Fibroblast of mammary gland (primary cell): Measurements from ENCODE around the gene PRRC2C.

Experiments used
- DNase-seq: peaks from one replicate; pipeline ENCODE4 v3.0.0-alpha.2; 2010; ENCODE audit warnings: low read depth
- H3K4me3 ChIP-seq: 2 replicates; pipeline ENCODE4 v1.5.1; 2011; ENCODE audit warnings: low read depth, mild to moderate bottlenecking, low read length, moderate library complexity; ENCODE audit not compliant: control insufficient read depth
- TF ChIP-seq, protein P1 (sequence below): conservative IDR thresholded peaks from 2 replicates; pipeline ENCODE4 v1.5.1; 2011; ENCODE audit warnings: low read depth, low read length, inconsistent platforms; ENCODE audit not compliant: control insufficient read depth, insufficient read depth

PRRC2C gene

DNA sequence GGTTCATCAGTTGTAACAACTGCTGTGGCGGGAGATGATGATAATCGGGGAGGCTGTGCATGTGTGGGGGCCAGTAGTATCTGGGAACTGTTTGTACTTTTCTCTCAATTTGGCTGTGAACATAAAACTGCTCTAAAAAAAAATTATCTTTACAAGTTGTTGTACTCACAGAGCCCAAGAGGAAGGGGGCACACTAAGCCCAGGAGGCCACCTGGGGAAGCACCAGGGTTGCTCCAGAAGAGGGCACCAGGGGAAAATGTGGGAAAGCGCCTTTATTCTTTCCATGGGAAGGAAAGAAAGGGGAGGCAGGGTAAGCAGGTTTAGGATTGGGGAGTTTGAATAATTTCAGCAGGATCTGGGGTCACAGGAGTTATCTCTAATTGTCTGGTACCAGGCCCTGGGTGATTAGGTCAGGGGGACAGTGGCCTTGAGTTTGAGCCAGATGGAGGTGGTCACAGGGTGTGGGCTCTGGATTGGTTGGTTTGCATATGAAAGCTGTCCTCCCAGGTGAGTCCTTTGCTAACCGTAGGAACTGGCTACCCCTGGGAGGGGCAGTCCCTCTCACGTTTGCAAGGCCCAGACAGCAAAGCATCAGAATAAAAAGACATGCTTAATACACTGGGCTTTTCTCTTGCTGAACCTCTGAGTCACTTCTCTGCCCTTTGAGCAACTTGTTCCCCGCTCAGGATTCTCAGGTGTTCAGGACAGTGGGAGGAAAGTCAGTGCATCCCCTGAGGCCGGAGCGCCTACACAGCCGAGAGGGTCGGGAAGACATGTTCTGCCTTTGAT, 155.9 kb downstream of the PRRC2C start:
- H3K4me3 ChIP-seq: no peak overlapping the region
- no peak for DNase-seq
- TF ChIP-seq, protein P1, sequence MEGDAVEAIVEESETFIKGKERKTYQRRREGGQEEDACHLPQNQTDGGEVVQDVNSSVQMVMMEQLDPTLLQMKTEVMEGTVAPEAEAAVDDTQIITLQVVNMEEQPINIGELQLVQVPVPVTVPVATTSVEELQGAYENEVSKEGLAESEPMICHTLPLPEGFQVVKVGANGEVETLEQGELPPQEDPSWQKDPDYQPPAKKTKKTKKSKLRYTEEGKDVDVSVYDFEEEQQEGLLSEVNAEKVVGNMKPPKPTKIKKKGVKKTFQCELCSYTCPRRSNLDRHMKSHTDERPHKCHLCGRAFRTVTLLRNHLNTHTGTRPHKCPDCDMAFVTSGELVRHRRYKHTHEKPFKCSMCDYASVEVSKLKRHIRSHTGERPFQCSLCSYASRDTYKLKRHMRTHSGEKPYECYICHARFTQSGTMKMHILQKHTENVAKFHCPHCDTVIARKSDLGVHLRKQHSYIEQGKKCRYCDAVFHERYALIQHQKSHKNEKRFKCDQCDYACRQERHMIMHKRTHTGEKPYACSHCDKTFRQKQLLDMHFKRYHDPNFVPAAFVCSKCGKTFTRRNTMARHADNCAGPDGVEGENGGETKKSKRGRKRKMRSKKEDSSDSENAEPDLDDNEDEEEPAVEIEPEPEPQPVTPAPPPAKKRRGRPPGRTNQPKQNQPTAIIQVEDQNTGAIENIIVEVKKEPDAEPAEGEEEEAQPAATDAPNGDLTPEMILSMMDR: no peak

DNA sequence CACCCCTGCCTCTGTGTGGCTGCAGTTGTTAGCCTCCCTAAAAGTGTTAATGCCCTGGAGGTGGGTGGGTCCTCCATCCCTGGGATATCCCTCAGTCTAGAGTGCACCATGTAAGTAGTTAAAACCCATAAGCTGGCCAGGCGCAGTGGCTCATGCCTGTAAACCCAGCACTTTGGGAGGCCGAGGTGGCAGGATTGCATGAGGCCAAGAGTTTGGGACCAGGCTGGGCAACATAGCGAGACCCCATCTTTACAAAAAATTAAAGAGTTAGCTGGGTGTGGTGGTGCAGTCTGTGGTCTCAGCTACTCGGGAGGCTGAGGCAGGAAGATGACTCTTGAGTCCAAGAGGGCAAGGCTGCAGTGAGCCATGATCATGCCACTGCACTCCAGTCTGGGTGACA, 156.9 kb downstream of the PRRC2C start:
- TF ChIP-seq, protein P1: no peak

More for the DNA sequence above, 156.9 kb downstream of the PRRC2C start:
- H3K4me3 ChIP-seq: no peak overlapping the region
- no peak for DNase-seq
